Bronchial epithelial cell (primary cell): Measurements from ENCODE around the gene ANXA3. TPM values are rescaled to one million over a fixed set of nuclear protein-coding genes. Genes with fewer than 3 reads are reported as not detected.

ENCODE experiments used
- DNase-seq: peaks from one replicate; pipeline ENCODE4 v3.0.0-alpha.2; 2010; ENCODE audit warnings: low read depth
- FAIRE-seq: peaks from 2 replicates; lab custom pipeline; 2011; peaks lifted over from hg19 to GRCh38; lab: Jason Lieb, UNC
- H3K27me3 ChIP-seq: 2 replicates; pipeline ENCODE4 v1.5.1; 2011; ENCODE audit warnings: low read length; ENCODE audit not compliant: control insufficient read depth, insufficient read depth
- H3K36me3 ChIP-seq: 2 replicates; pipeline ENCODE4 v1.5.1; 2011; ENCODE audit warnings: low read length; ENCODE audit not compliant: control insufficient read depth, insufficient read depth
- H3K4me3 ChIP-seq: 2 replicates; pipeline ENCODE4 v1.5.1; 2011; ENCODE audit warnings: mild to moderate bottlenecking, low read depth, low read length, control low read depth
- CTCF ChIP-seq: IDR thresholded peaks from 2 replicates; pipeline ENCODE4 v1.5.1; 2011; ENCODE audit warnings: mild to moderate bottlenecking, moderate library complexity, low read length, control low read depth, inconsistent platforms; ENCODE audit not compliant: insufficient read depth, severe bottlenecking
- total RNA-seq: library from RNA; depleted of rRNA; stranded (reverse); fragments of >200 nt; gene quantifications from 2 replicates; pipeline ENCODE4 v1.2.1, GENCODE V29; 2014

Gene ANXA3
- total RNA-seq, 1 donor from 2014 or later = 705 TPM

DNA sequence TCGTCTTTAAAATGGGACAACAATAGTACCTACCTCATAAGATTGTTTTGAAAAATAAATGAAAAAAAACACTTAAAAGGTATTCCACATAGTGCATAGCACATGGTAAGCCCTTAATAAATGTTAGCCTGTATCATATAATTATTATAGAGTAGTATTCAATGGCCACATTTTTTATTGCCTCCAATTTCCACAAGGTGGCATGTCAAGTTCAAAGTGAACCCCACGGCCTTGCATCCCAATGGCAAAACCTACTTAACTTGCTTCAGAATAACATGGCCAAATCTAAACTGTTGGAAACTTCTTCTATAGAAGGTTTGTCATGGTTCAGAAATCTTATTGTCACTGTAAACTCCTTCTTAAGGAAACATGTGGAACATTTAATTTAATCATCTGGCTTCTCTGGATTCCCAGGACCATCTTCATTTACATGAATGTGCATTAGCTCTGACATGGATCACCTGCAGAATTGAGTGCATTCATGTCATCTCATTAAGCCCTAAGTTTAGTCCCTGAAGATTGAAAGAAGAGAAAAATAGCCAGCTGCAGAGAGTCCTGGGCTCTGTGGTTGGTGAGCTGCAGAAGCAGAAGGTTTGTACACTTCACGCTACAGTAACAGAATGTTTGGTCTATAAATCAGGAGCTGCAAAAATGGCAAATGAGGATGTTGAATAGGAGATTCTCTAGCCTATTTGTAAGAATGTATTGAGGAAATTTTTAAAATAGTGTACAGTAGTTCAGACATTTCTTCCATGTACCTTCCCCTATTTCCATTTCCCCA lies 61.0 kb downstream of the ANXA3 start:
- no peak overlapping the region for H3K4me3 ChIP-seq
- no peak for FAIRE-seq
- DNase-seq = peak; percentile 42
- peaks cover 2% of the 10 kb centered on the region for H3K36me3 ChIP-seq
- peak; percentile 37 for TF ChIP-seq CTCF
- no peaks in the 10 kb centered on the region for H3K27me3 ChIP-seq

GRCh38 chr4:78613522-78614321 lies 62.2 kb downstream of the ANXA3 start:
- FAIRE-seq (no peak), DNase-seq (no peak)
- H3K27me3 ChIP-seq = no peaks in the 10 kb centered on the region
- no peak for TF ChIP-seq CTCF
- H3K36me3 ChIP-seq = peaks cover 2% of the 10 kb centered on the region
- H3K4me3 ChIP-seq = no peak overlapping the region

DNA sequence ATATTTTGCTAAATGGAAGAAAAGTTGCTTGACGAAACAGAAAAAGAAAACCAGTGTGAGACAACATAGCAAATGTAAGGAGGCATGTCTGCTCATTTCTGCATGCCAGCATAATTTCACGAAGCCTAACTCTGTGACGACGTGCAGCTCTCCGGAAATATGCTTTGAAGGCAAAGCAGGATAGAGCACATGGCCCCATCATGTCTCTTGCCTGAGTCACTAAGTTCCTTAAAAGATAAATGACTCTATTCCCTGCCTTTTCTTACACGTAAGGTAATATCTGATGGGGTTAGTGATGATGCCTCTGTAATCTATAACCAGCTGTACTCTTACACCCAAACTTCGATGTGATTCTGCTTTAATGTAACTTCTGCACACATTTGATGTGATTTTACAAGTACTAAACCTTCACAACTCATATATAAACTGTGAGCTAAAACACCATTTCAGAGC lies 64.5 kb downstream of the ANXA3 start:
- Histone ChIP-seq H3K36me3 (no peaks in the 10 kb centered on the region), H3K4me3 (no peak overlapping the region), H3K27me3 (no peaks in the 10 kb centered on the region)
- DNase-seq (no peak), FAIRE-seq (no peak)
- no peak for TF ChIP-seq CTCF

DNA sequence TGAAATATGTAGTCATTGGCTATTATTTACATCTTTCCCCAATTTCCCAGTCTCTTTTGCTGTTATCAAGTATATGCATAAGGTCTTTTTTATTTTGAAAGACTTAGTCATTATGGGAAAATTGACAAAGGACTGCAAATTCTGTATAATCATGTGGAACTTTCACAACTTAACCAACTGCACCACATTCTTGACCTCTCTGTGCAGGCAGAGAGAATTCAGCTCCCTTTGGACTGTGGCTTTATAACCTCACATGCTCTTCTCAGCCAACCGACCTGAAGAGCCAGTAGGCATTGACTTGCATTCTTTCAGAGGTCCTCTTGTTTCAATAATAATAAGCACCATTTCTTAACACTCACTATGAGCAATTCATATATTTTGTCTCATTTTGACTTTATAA lies 66.9 kb downstream of the ANXA3 start:
- no peak for TF ChIP-seq CTCF
- no peak for DNase-seq
- Histone ChIP-seq H3K36me3 (no peaks in the 10 kb centered on the region), H3K4me3 (no peak overlapping the region), H3K27me3 (no peaks in the 10 kb centered on the region)
- FAIRE-seq = no peak

GRCh38 chr4:78621395-78621794 lies 69.8 kb downstream of the ANXA3 start:
- H3K4me3 ChIP-seq = no peak overlapping the region
- H3K27me3 ChIP-seq = no peaks in the 10 kb centered on the region
- H3K36me3 ChIP-seq = no peaks in the 10 kb centered on the region
- TF ChIP-seq CTCF = no peak
- DNase-seq (no peak), FAIRE-seq (no peak)
